ENCODE results near the gene QRICH1.

Gene QRICH1

GRCh38 chr3:49028673-49029562 lies 65.0 kb downstream of the QRICH1 start, which contains the start of gene IMPDH2:
Gene IMPDH2, minus strand, starts transcription at chr3:49029398. Its CDS starts 48 bp downstream, at chr3:49029350.
- peak; percentile 88 for DNase-seq (ENCODE audit: low read depth)
- no peak for TF ChIP-seq CTCF (conservative IDR thresholded peaks at IDR 0.05; ENCODE audit: control insufficient read depth, insufficient read depth, low read depth, low read length)
- peak within 1 kb of the TSS; percentile 93 for H3K4me3 ChIP-seq (ENCODE audit: control insufficient read depth, low read depth, low read length)

- no peak for DNase-seq (ENCODE audit: low read depth)
- TF ChIP-seq CTCF (conservative IDR thresholded peaks at IDR 0.05; ENCODE audit: control insufficient read depth, insufficient read depth, low read depth, low read length) = no peak
- peak overlapping the region; percentile 93 for H3K4me3 ChIP-seq (ENCODE audit: control insufficient read depth, low read depth, low read length)
Observed at GRCh38 chr3:49028298-49028672, 65.6 kb downstream of the QRICH1 start.

- no peak for DNase-seq (ENCODE audit: low read depth)
- no peak for TF ChIP-seq CTCF (conservative IDR thresholded peaks at IDR 0.05; ENCODE audit: control insufficient read depth, insufficient read depth, low read depth, low read length)
- no peak overlapping the region for H3K4me3 ChIP-seq (ENCODE audit: control insufficient read depth, low read depth, low read length)
Observed at GRCh38 chr3:49027634-49028033, 66.2 kb downstream of the QRICH1 start.

GRCh38 chr3:49026536-49026935 lies 67.3 kb downstream of the QRICH1 start:
- no peak for DNase-seq (ENCODE audit: low read depth)

GRCh38 chr3:49025793-49026520 lies 67.9 kb downstream of the QRICH1 start:
- TF ChIP-seq CTCF (conservative IDR thresholded peaks at IDR 0.05; ENCODE audit: control insufficient read depth, insufficient read depth, low read depth, low read length) = no peak
- H3K4me3 ChIP-seq (ENCODE audit: control insufficient read depth, low read depth, low read length) = no peak overlapping the region
- no peak for DNase-seq (ENCODE audit: low read depth)

More at GRCh38 chr3:49026536-49026935, 67.3 kb downstream of the QRICH1 start:
- TF ChIP-seq CTCF (conservative IDR thresholded peaks at IDR 0.05; ENCODE audit: control insufficient read depth, insufficient read depth, low read depth, low read length) = no peak
- no peak overlapping the region for H3K4me3 ChIP-seq (ENCODE audit: control insufficient read depth, low read depth, low read length)

GRCh38 chr3:49025005-49025792 lies 68.7 kb downstream of the QRICH1 start:
- no peak for TF ChIP-seq CTCF (conservative IDR thresholded peaks at IDR 0.05; ENCODE audit: control insufficient read depth, insufficient read depth, low read depth, low read length)
- no peak overlapping the region for H3K4me3 ChIP-seq (ENCODE audit: control insufficient read depth, low read depth, low read length)
- no peak for DNase-seq (ENCODE audit: low read depth)
